Activated CD4-positive, alpha-beta T cell treated with anti-CD3 and anti-CD28 coated beads, Interleukin-2, Interleukin-6, amounts not matched to agents 100 ng/mL and 50 ng/mL, durations not matched to agents 16 hours and 8 hours (primary cell): Measurements from ENCODE around the gene DDX1.

Source experiments
- DNase-seq: peaks from one replicate; pipeline ENCODE4 v3.0.0-alpha.2; 2020

The DDX1 gene

DNA sequence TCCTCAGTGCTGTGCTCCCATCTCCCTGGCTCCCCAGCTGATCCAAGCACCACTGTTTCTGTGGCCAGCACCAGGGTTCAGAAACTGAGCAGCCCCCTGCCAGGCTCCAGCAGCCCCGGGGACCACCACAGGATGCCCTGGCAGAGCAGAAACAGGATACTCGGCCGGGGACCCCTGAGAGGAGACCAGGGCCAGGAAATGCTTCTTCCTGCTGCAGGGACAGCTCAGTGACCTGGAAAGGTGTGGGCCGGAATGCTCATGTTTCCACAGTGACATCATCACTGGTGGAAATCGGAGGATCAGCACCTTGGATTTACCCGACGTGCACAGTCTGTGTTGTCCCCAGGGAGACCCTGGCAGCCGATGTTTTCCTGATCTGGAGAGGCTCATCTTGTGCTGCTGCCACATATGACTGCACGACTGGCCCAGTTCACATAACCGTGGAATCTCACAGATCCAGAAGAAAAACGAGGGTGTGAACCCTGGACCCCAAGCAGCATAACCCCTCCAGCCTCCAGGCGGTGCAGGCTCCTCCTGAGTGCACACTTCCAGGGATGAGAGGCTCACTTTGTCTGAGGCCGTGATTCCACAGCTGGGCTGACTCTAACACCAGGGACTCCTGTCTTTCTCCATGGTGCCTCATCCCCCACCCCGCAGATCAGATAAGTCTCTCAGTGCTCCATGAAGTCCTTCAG lies 58.0 kb downstream of the DDX1 start:
- DNase-seq: no peak

DNA sequence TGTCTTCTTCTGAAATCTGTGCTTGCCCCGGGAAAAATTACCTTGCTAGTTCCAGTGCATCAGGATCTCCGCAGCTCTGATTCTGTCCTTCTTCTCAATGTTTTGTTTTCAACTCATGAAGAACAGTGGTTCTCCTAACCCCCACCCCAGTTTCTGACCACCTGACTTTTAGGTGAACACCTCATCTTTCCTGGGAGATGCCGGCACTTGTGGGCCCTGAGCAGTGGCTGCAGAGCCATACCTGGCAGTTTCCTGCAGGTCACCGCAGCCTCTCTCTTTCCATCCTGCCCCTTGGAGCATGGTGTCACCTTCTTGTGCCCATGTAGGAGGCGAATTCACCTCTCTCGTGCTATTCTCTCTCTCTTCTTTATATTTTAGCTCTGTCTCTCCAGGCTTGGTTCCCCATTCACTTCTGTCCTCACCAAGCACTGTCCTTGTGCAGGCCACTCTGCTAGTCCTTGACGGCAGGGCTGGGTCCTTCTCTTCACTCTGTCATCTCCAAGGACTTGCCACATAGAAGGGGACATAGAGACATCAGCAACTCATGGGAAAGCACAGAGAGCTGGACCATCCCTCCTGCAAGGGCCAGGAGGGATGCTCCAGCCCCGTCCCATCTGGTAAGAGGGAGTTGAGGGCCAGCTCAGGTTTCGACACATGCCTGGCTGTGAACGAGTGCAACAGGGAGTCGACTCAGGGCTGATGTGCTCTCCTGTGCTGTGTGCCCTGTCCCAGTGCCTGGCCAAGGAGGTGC lies 59.1 kb downstream of the DDX1 start:
- no peak for DNase-seq

DNA sequence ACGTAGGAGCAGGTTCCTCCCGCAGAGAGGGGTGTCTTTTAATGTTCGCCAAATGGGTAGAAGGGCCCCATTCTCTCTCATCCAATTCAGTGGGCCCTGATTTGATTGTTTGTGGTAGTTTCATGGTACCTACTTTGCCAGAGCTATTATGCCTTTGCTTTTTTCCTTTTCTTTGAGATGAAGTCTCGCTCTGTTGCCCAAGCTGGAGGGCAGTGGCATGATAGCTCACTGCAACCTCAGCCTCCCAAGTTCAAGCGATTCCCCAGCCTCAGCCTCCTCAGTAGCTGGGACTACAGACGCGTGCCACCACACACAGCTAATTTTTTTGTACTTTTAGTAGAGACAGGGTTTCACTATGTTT lies 59.7 kb downstream of the DDX1 start:
- no peak for DNase-seq

DNA sequence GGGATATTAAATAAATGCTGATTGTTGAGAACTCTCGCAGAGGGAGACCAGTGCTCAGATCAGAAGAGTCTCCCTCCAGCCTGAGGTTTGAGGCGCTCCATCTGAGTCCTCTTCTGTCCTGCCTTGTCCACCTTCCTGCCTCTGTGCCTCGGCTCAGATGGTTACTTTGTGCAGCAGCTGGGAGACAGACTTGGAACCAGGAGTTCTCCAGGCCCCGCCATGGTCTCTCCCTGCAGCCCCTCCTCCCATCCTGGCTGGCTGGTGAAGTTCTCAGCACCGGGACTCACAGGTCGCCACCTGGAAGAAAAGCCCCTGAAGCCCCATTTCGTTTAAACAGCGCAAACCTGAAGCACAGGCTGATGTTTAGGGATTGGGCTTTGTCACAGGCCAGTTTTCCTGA lies 60.6 kb downstream of the DDX1 start:
- no peak for DNase-seq

DNA sequence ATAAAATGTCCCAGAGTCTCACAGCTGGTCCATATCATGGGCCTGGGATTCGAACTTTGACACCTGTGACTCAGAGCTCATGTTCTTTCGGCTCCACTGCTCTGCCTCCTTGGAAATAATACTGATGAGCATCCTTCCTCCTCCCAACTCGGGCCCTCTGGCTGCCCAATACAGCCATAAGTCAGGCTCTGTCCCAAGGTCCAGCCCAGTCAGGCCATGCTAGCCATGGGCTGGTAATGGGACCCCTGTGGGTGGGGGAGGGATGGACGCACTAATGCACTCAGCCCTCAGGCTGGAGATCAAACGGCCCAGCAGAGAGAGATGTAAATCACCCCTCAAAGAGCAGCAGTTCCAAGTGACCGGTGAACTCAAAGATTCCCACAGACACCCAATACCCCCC lies 61.1 kb downstream of the DDX1 start:
- no peak for DNase-seq

- DNase-seq: no peak
Measured at GRCh38 chr2:15653806-15654726, 62.4 kb downstream of the DDX1 start.

DNA sequence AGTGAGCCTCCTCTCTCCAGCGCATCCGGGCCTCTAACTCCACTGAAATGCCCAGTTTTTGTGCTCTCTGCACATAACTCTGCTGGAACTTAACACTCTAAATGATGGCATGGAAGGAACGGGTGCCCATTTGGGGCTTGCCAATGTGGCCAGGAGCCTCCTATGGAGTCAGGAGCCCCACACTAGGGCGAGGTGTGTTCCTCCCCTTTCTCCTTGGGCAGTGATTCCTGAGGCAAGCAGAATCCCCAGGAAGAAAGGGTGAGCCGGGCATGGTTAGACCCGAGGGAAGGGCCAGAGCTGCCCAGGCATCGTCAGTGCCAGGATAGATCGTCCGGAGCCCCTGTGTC lies 63.0 kb downstream of the DDX1 start:
- DNase-seq: no peak

GRCh38 chr2:15655123-15655887 lies 63.6 kb downstream of the DDX1 start:
- no peak for DNase-seq

- no peak for DNase-seq
Measured at GRCh38 chr2:15656090-15656489, 64.4 kb downstream of the DDX1 start.

GRCh38 chr2:15657759-15658158 lies 66.1 kb downstream of the DDX1 start:
- DNase-seq: no peak

DNA sequence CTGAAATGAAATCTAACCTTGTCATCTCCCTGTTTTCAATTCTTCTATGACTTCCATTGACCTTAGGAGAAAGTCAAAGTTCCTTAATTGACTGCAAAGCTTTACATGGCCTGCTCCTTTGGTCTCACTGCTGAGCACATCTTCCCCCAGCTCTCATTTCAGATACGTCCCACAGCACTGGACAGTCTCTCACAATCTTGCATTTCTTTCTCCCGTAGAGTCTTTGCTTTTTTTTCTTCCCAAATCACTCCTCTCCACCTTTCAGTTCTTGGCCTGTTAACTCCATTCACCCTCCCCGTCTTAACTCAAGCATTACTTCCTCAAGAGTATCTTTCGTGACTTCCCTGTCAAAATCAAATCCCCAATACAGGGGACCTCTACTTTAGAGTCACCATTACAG lies 67.2 kb downstream of the DDX1 start:
- no peak for DNase-seq

DNA sequence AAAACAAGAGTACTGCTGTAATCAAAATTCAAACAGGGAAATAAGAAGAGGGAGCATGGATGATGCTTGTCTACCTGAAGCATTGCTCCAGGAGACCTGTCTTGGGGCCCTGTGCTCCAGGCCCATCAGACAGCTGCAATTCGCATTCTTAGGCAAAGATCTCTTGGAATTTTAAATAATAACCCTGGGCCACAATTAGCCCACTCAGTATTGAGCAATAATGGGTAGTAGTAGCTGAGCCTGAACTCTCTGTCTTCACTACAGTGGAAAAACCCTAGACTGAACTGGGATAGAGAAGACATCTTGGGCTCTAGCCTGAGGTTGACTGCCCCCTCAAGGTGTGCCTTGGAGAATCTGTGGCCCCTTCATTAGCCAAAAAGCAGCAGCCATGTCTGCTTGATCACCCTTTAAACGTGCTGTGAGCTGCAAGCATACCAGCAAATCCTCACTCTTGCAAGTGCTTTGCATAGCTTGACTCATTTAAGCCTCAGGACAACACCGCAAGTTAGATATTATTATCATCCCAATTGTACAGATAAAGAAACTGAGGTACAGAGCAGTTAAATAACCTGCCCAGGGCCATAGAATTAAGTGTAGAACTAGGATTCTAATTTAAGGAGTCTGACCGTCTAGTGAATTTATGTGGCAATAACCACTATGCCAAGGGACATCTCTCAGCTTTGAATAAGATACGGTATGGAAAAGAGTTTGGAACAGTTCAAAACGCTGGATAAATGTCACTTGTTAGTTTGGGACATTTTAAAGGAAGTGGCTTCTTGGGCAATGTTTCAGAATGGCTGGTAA lies 69.0 kb downstream of the DDX1 start:
- no peak for DNase-seq

- DNase-seq: no peak
Measured at GRCh38 chr2:15661295-15661569, 69.6 kb downstream of the DDX1 start.

DNA sequence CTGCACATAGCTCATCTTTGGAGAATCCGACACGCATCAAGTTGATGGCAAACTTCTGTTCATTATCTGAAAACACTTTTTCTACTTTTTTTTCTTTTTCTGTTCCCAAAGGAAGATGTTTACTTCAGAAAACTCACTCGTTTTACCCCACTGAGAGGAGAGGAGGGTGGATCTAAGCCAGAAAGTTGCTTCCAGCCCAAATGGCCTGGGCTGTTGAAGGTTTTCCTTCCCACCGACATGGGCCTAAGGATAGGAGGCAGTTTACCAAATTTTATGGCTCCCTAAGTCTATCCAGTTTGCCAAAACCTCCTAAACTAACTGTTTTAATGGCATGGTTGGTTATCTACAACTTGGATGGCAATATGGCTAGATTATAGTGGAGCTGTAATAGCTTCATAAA lies 70.4 kb downstream of the DDX1 start:
- DNase-seq: no peak

DNA sequence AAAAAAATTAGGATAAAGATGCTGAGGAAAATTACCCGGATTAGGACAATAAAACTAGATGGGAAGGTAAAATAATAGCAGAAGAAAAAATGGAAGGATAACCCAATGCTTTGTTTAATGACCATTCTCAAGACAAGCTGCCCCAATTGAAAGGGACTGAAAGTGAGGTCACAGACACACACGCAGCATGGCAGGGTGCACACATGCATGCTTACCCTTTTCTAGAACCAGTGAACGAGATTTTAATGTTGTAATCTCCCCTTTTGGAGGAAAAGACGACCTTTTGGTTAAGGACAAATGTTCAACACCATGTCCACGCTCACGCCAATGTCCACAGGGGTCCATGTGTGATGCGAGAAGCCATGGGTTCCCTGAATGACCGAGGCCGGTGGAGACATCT lies 70.9 kb downstream of the DDX1 start:
- DNase-seq: no peak

GRCh38 chr2:15663802-15664201 lies 72.1 kb downstream of the DDX1 start:
- DNase-seq: no peak

GRCh38 chr2:15664273-15665066 lies 72.8 kb downstream of the DDX1 start:
- no peak for DNase-seq

- no peak for DNase-seq
Measured at GRCh38 chr2:15665067-15665942, 73.6 kb downstream of the DDX1 start.

GRCh38 chr2:15665943-15666460 lies 74.3 kb downstream of the DDX1 start:
- no peak for DNase-seq
